Neural cell (in vitro differentiated cells): ENCODE measurements around the gene DSCAML1. TPM values are rescaled to one million over a fixed set of nuclear protein-coding genes. Genes with fewer than 3 reads are reported as not detected.

Source experiments
- H2AFZ ChIP-seq: fragments of 200-600, 300-800 bp; sonication (generic), shearing (Covaris generic); 2 replicates; pipeline ENCODE4 v1.6.0; 2014; ENCODE audit warnings: low read depth, mild to moderate bottlenecking, antibody characterized with exemption, low read length, moderate library complexity
- H3F3A ChIP-seq: fragments of 200-600 bp; shearing (Covaris generic); 2 replicates; pipeline ENCODE4 v1.6.1; 2016; ENCODE audit warnings: mild to moderate bottlenecking, moderate library complexity, mixed read lengths, antibody characterized with exemption, low read length; ENCODE audit not compliant: insufficient read depth, poor library complexity, severe bottlenecking
- H3K27ac ChIP-seq: fragments of 200-600, 300-800 bp; sonication (generic), shearing (Covaris generic); 2 replicates; pipeline ENCODE4 v1.5.1; 2014; ENCODE audit warnings: mild to moderate bottlenecking, low read length, moderate library complexity
- H3K27me3 ChIP-seq: fragments of 300-800, 200-600 bp; sonication (generic), shearing (Covaris generic); 2 replicates; pipeline ENCODE4 v1.6.0; 2014; ENCODE audit warnings: mild to moderate bottlenecking, low read depth, low read length, moderate library complexity; ENCODE audit not compliant: insufficient read depth
- H3K36me3 ChIP-seq: fragments of 300-800, 200-600 bp; sonication (generic), shearing (Covaris generic); 2 replicates; pipeline ENCODE4 v1.5.1; 2014; ENCODE audit warnings: mild to moderate bottlenecking, antibody characterized with exemption, low read length, moderate library complexity; ENCODE audit not compliant: insufficient read depth
- H3K4me2 ChIP-seq: fragments of 300-800, 200-600 bp; sonication (generic), shearing (Covaris generic); 2 replicates; pipeline ENCODE4 v1.6.0; 2014; ENCODE audit warnings: mild to moderate bottlenecking, low read length
- H3K4me3 ChIP-seq: fragments of 300-800, 200-600 bp; sonication (generic), shearing (Covaris generic); 2 replicates; pipeline ENCODE4 v1.5.1; 2014; ENCODE audit warnings: mild to moderate bottlenecking, low read length, moderate library complexity
- H3K79me2 ChIP-seq: fragments of 200-600 bp; shearing (Covaris generic); replicated peaks from 2 replicates; pipeline ENCODE4 v1.6.0; 2014; ENCODE audit warnings: mild to moderate bottlenecking, low read length, moderate library complexity; ENCODE audit not compliant: insufficient read depth
- H3K9ac ChIP-seq: fragments of 300-800, 200-600 bp; sonication (generic), shearing (Covaris generic); 2 replicates; pipeline ENCODE4 v1.6.1; 2016; ENCODE audit warnings: mild to moderate bottlenecking, low read length, mixed read lengths
- H3K9me2 ChIP-seq: fragments of 200-600 bp; shearing (Covaris generic); 2 replicates; pipeline ENCODE4 v1.6.1; 2016; ENCODE audit warnings: mild to moderate bottlenecking, low read length, mixed read lengths; ENCODE audit not compliant: insufficient read depth
- H3K9me3 ChIP-seq: fragments of 200-600, 300-800 bp; sonication (generic), shearing (Covaris generic); 2 replicates; pipeline ENCODE4 v1.6.1; 2016; ENCODE audit warnings: mild to moderate bottlenecking, mixed run types, low read length, moderate library complexity, mixed read lengths
- H4K20me1 ChIP-seq: fragments of 200-600 bp; shearing (Covaris generic); 2 replicates; pipeline ENCODE4 v1.6.1; 2016; ENCODE audit warnings: mild to moderate bottlenecking, mixed run types; ENCODE audit not compliant: insufficient read depth
- EP300 ChIP-seq: fragments of 450-650 bp; conservative IDR thresholded peaks from 2 replicates; pipeline ENCODE4 v1.6.1; 2014; ENCODE audit warnings: antibody characterized with exemption, mild to moderate bottlenecking, moderate library complexity; ENCODE audit not compliant: poor library complexity, severe bottlenecking
- EZH2 ChIP-seq: fragments of 200-600, 300-800 bp; shearing (Covaris generic), sonication (generic); IDR thresholded peaks from 2 replicates; pipeline ENCODE4 v1.6.1; 2014; ENCODE audit warnings: antibody characterized with exemption, low read length, borderline replicate concordance, mild to moderate bottlenecking; ENCODE audit not compliant: insufficient read depth, poor library complexity, severe bottlenecking
- MXI1 ChIP-seq: fragments of 450-650 bp; conservative IDR thresholded peaks from 2 replicates; pipeline ENCODE4 v1.6.1; 2014; ENCODE audit warnings: antibody characterized with exemption, mild to moderate bottlenecking; ENCODE audit not compliant: poor library complexity, severe bottlenecking
- POLR2AphosphoS5 ChIP-seq: IDR thresholded peaks from 2 replicates; pipeline ENCODE4 v1.6.1; 2012
- RAD21 ChIP-seq: fragments of 450-650 bp; conservative IDR thresholded peaks from 2 replicates; pipeline ENCODE4 v1.6.1; 2014; ENCODE audit warnings: antibody characterized with exemption, mild to moderate bottlenecking, moderate library complexity
- SMC3 ChIP-seq: fragments of 450-650 bp; conservative IDR thresholded peaks from 2 replicates; pipeline ENCODE4 v1.6.1; 2014; ENCODE audit warnings: antibody characterized with exemption, mild to moderate bottlenecking, moderate library complexity; ENCODE audit not compliant: poor library complexity
- TAF1 ChIP-seq: IDR thresholded peaks from 2 replicates; pipeline ENCODE4 v1.6.1; 2012; ENCODE audit warnings: low read depth
- polyA plus RNA-seq: library from polyadenylated mRNA; depleted of rRNA; stranded (reverse); fragments of >200 nt; gene quantifications from 2 replicates; pipeline ENCODE4 v1.2.3, GENCODE V29; 2014
- TF ChIP-seq, protein P1 (sequence below): IDR thresholded peaks from 2 replicates; pipeline ENCODE4 v1.6.1; 2012; ENCODE audit warnings: borderline replicate concordance
- TF ChIP-seq, protein P2 (sequence below): fragments of 450-650 bp; IDR thresholded peaks from 2 replicates; pipeline ENCODE4 v1.5.1; 2014; ENCODE audit warnings: antibody characterized with exemption, mild to moderate bottlenecking, moderate library complexity; ENCODE audit not compliant: poor library complexity, severe bottlenecking

The DSCAML1 gene
- polyA plus RNA-seq, 1 donor from 2014 or later: 1.3 TPM

DNA sequence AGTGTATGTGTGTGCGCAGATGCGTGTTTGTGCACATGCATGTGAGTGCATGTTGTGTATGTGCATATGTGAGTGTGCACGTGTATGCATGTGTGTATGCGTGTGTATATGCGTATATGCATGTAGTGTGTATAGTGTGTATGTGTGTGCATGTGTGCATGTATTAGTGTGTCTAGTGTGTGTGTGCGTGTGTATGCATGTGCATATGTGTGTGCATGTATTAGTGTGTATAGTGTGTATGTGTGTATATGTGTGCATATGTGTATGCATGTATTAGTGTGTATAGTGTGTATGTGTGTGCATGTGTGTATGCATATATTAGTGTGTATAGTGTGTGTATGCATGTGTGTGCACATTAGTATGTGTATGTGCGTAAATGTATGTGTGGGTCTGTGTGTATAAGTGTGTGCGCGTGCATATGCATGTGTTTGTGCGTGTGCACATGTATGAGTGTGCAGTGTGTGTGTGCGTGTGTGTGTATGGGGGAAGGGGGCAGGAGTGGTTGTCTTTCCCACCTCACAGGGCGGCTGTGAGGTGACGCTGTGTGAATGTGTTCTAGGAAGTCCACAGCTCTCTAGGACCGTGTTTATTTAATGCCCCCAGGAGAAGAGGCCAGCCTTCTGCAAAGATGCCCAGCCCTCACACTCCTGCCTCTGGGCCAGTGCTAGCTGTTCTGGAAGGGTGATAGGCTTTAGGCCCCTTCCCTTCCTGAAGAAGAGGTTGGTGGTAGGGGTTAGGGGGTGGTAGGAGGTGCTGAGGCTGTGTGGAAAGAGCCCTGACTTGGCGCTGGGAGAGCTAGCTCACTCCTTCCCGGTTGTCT, 354.8 kb downstream of the DSCAML1 start:
- Histone ChIP-seq H3K27me3 (no peaks in the 10 kb centered on the region), H3F3A (no peaks in the 10 kb centered on the region), H3K27ac (no peak overlapping the region), H2AFZ (no peak overlapping the region), H4K20me1 (no peaks in the 10 kb centered on the region), H3K36me3 (no peaks in the 10 kb centered on the region), H3K79me2 (no peaks in the 10 kb centered on the region), H3K9me2 (no peaks in the 10 kb centered on the region), H3K9me3 (no peaks in the 10 kb centered on the region), H3K4me2 (no peak overlapping the region), H3K4me3 (no peak overlapping the region), H3K9ac (no peak overlapping the region)
- TF ChIP-seq TAF1 (no peak), EP300 (no peak), RAD21 (no peak), POLR2AphosphoS5 (no peak), SMC3 (no peak), EZH2 (no peak), MXI1 (no peak)
- TF ChIP-seq, protein P1, sequence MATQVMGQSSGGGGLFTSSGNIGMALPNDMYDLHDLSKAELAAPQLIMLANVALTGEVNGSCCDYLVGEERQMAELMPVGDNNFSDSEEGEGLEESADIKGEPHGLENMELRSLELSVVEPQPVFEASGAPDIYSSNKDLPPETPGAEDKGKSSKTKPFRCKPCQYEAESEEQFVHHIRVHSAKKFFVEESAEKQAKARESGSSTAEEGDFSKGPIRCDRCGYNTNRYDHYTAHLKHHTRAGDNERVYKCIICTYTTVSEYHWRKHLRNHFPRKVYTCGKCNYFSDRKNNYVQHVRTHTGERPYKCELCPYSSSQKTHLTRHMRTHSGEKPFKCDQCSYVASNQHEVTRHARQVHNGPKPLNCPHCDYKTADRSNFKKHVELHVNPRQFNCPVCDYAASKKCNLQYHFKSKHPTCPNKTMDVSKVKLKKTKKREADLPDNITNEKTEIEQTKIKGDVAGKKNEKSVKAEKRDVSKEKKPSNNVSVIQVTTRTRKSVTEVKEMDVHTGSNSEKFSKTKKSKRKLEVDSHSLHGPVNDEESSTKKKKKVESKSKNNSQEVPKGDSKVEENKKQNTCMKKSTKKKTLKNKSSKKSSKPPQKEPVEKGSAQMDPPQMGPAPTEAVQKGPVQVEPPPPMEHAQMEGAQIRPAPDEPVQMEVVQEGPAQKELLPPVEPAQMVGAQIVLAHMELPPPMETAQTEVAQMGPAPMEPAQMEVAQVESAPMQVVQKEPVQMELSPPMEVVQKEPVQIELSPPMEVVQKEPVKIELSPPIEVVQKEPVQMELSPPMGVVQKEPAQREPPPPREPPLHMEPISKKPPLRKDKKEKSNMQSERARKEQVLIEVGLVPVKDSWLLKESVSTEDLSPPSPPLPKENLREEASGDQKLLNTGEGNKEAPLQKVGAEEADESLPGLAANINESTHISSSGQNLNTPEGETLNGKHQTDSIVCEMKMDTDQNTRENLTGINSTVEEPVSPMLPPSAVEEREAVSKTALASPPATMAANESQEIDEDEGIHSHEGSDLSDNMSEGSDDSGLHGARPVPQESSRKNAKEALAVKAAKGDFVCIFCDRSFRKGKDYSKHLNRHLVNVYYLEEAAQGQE: no peak
- TF ChIP-seq, protein P2, sequence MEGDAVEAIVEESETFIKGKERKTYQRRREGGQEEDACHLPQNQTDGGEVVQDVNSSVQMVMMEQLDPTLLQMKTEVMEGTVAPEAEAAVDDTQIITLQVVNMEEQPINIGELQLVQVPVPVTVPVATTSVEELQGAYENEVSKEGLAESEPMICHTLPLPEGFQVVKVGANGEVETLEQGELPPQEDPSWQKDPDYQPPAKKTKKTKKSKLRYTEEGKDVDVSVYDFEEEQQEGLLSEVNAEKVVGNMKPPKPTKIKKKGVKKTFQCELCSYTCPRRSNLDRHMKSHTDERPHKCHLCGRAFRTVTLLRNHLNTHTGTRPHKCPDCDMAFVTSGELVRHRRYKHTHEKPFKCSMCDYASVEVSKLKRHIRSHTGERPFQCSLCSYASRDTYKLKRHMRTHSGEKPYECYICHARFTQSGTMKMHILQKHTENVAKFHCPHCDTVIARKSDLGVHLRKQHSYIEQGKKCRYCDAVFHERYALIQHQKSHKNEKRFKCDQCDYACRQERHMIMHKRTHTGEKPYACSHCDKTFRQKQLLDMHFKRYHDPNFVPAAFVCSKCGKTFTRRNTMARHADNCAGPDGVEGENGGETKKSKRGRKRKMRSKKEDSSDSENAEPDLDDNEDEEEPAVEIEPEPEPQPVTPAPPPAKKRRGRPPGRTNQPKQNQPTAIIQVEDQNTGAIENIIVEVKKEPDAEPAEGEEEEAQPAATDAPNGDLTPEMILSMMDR: no peak

DNA sequence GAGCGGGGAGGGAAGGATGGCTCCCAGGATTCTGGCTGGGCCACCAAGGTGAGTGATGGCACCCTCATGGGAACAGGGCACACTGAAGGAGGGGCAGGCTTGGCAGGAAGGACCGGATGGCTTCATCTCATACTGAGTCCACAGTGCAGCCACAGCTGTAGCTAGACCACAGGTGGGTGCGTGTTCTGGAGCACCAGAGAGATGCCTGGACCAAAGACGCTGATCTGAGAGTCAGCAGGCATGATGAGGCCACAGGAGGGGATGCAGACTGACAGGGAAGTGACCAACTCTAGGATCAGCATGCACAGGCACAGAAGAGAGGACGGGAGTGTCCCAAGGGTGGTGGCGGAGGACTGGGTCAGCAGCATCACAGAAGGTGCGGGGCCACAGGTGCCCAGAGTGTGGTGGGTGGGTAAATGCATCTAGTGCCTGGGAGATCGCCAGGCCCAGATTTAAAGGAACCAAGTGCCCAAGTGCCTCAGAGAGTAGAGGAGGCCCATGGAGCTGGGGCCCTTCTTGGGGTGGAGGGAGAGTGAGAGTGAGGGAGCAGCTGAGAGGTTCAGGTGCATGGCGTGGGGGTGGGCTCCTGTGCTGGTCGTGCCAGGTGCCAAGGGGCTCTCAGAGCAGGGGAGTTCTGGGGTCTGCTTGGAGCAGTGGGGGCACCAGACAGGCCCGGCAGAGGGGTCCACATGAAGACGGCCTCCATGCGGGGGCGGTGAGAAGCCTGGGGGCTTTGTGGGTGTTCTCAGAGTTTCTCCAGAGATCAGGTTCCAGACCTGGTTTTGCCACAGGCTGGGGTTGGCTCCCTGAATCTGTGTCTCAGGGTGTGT, 355.7 kb downstream of the DSCAML1 start:
- H3K27me3 ChIP-seq: no peaks in the 10 kb centered on the region
- no peaks in the 10 kb centered on the region for H3K79me2 ChIP-seq
- no peaks in the 10 kb centered on the region for H3F3A ChIP-seq
- no peaks in the 10 kb centered on the region for H4K20me1 ChIP-seq
- H3K9me2 ChIP-seq: no peaks in the 10 kb centered on the region
- H3K4me2 ChIP-seq: no peak overlapping the region
- H3K4me3 ChIP-seq: no peak overlapping the region
- H2AFZ ChIP-seq: no peak overlapping the region
- H3K27ac ChIP-seq: no peak overlapping the region
- TF ChIP-seq POLR2AphosphoS5: no peak
- no peak for TF ChIP-seq MXI1
- no peak for TF ChIP-seq RAD21
- TF ChIP-seq EP300: no peak
- TF ChIP-seq EZH2: no peak
- TF ChIP-seq SMC3: no peak
- TF ChIP-seq, protein P1: no peak
- TF ChIP-seq, protein P2: no peak
- TF ChIP-seq TAF1: no peak
- H3K9ac ChIP-seq: no peak overlapping the region
- H3K36me3 ChIP-seq: no peaks in the 10 kb centered on the region
- H3K9me3 ChIP-seq: no peaks in the 10 kb centered on the region
